ENCODE data around the gene EXOSC9.

The EXOSC9 gene

GRCh38 chr4:121806411-121806810 is 5.3 kb downstream of the EXOSC9 start:
- 100% methylated on average over 2 of the region's 4 CpGs for WGBS
- no peak overlapping the region for H2AFZ ChIP-seq (ENCODE audit: low read depth, low read length)

GRCh38 chr4:121811122-121811521 is 10.0 kb downstream of the EXOSC9 start:
- no peak overlapping the region for H3K23ac ChIP-seq (ENCODE audit: low read length in 2 of 2)
- H3K4me2 ChIP-seq (ENCODE audit: low read length, poor library complexity, severe bottlenecking), result no peak overlapping the region
- H3K9ac ChIP-seq (ENCODE audit: low read length), result no peak overlapping the region
- H3K9me3 ChIP-seq (ENCODE audit: control insufficient read depth, low read length), result no peaks in the 10 kb centered on the region
- H2AFZ ChIP-seq (ENCODE audit: low read depth, low read length), result no peak overlapping the region
- H3K4ac ChIP-seq (ENCODE audit: low read depth in 1 of 2, low read length in 2 of 2), result no peak overlapping the region
- H2AK5ac ChIP-seq (ENCODE audit: low read length, severe bottlenecking), result no peak overlapping the region
- H4K8ac ChIP-seq (ENCODE audit: low read length), result no peak overlapping the region
- H3K36me3 ChIP-seq (ENCODE audit: control insufficient read depth in 1 of 2, insufficient read depth in 2 of 2, low read depth in 1 of 2, low read length in 2 of 2), result peaks cover 7 to 89% of the 10 kb centered on the region in 2 experiments
- H2BK5ac ChIP-seq (ENCODE audit: low read depth, low read length, poor library complexity, severe bottlenecking), result no peak overlapping the region
- H3K79me1 ChIP-seq (replicated peaks; ENCODE audit: low read length, poor library complexity, severe bottlenecking), result peaks cover 7% of the 10 kb centered on the region
- no peak overlapping the region for H4K91ac ChIP-seq (ENCODE audit: low read length)
- no peaks in the 10 kb centered on the region for H3K4me1 ChIP-seq (ENCODE audit: control insufficient read depth, insufficient read depth, low read depth, low read length)
- no peaks in the 10 kb centered on the region for H3K27me3 ChIP-seq (ENCODE audit: control insufficient read depth in 1 of 2, insufficient read depth in 1 of 2, low read length in 2 of 2)
- H2BK15ac ChIP-seq (ENCODE audit: low read depth, poor library complexity, severe bottlenecking), result no peak overlapping the region
- no peak overlapping the region for H2BK120ac ChIP-seq (ENCODE audit: low read depth, low read length)
- no peak overlapping the region for H3K4me3 ChIP-seq (ENCODE audit: insufficient read depth in 1 of 2, low read depth in 1 of 2, low read length in 2 of 2)
- no peak for DNase-seq
- H3K18ac ChIP-seq (ENCODE audit: low read depth in 1 of 2, low read length in 2 of 2), result no peak overlapping the region
- no peak overlapping the region for H3K27ac ChIP-seq (ENCODE audit: low read length, poor library complexity, severe bottlenecking)
- no peak overlapping the region for H2BK12ac ChIP-seq (ENCODE audit: low read length in 2 of 2)
- no peak overlapping the region for H3K14ac ChIP-seq (ENCODE audit: low read length in 2 of 2)

More at GRCh38 chr4:121806411-121806810, 5.3 kb downstream of the EXOSC9 start:
- no peak overlapping the region for H2AK5ac ChIP-seq (ENCODE audit: low read length, severe bottlenecking)
- H2BK5ac ChIP-seq (ENCODE audit: low read depth, low read length, poor library complexity, severe bottlenecking), result no peak overlapping the region
- H3K4me2 ChIP-seq (ENCODE audit: low read length, poor library complexity, severe bottlenecking), result no peak overlapping the region
- H4K91ac ChIP-seq (ENCODE audit: low read length), result no peak overlapping the region
- no peaks in the 10 kb centered on the region for H3K4me1 ChIP-seq (ENCODE audit: control insufficient read depth, insufficient read depth, low read depth, low read length)
- H3K18ac ChIP-seq (ENCODE audit: low read depth in 1 of 2, low read length in 2 of 2), result no peak overlapping the region
- no peak overlapping the region for H2BK120ac ChIP-seq (ENCODE audit: low read depth, low read length)
- no peak overlapping the region for H4K8ac ChIP-seq (ENCODE audit: low read length)
- H3K9ac ChIP-seq (ENCODE audit: low read length), result no peak overlapping the region
- H3K4ac ChIP-seq (ENCODE audit: low read depth in 1 of 2, low read length in 2 of 2), result no peak overlapping the region
- H3K9me3 ChIP-seq (ENCODE audit: control insufficient read depth, low read length), result no peaks in the 10 kb centered on the region
- H3K14ac ChIP-seq (ENCODE audit: low read length in 2 of 2), result no peak overlapping the region
- no peak for DNase-seq
- peaks cover 26% of the 10 kb centered on the region for H3K79me1 ChIP-seq (replicated peaks; ENCODE audit: low read length, poor library complexity, severe bottlenecking)
- H3K4me3 ChIP-seq (ENCODE audit: insufficient read depth in 1 of 2, low read depth in 1 of 2, low read length in 2 of 2), result no peak overlapping the region
- no peak overlapping the region for H2BK12ac ChIP-seq (ENCODE audit: low read length in 2 of 2)
- no peak overlapping the region for H3K23ac ChIP-seq (ENCODE audit: low read length in 2 of 2)
- no peak overlapping the region for H2BK15ac ChIP-seq (ENCODE audit: low read depth, poor library complexity, severe bottlenecking)
- peaks cover 16 to 76% of the 10 kb centered on the region in 2 experiments for H3K36me3 ChIP-seq (ENCODE audit: control insufficient read depth in 1 of 2, insufficient read depth in 2 of 2, low read depth in 1 of 2, low read length in 2 of 2)
- no peak overlapping the region for H3K27ac ChIP-seq (ENCODE audit: low read length, poor library complexity, severe bottlenecking)
- no peaks in the 10 kb centered on the region for H3K27me3 ChIP-seq (ENCODE audit: control insufficient read depth in 1 of 2, insufficient read depth in 1 of 2, low read length in 2 of 2)

- peaks cover 1% of the 10 kb centered on the region for H3K79me1 ChIP-seq (replicated peaks; ENCODE audit: low read length, poor library complexity, severe bottlenecking)
- H2BK120ac ChIP-seq (ENCODE audit: low read depth, low read length), result no peak overlapping the region
- no peak overlapping the region for H3K18ac ChIP-seq (ENCODE audit: low read depth in 1 of 2, low read length in 2 of 2)
- no peaks in the 10 kb centered on the region for H3K27me3 ChIP-seq (ENCODE audit: control insufficient read depth in 1 of 2, insufficient read depth in 1 of 2, low read length in 2 of 2)
- H3K27ac ChIP-seq (ENCODE audit: low read length, poor library complexity, severe bottlenecking), result no peak overlapping the region
- H2AK5ac ChIP-seq (ENCODE audit: low read length, severe bottlenecking), result no peak overlapping the region
- peaks cover 3 to 86% of the 10 kb centered on the region in 2 experiments for H3K36me3 ChIP-seq (ENCODE audit: control insufficient read depth in 1 of 2, insufficient read depth in 2 of 2, low read depth in 1 of 2, low read length in 2 of 2)
- no peaks in the 10 kb centered on the region for H3K4me1 ChIP-seq (ENCODE audit: control insufficient read depth, insufficient read depth, low read depth, low read length)
- H2BK15ac ChIP-seq (ENCODE audit: low read depth, poor library complexity, severe bottlenecking), result no peak overlapping the region
- no peak overlapping the region for H3K4ac ChIP-seq (ENCODE audit: low read depth in 1 of 2, low read length in 2 of 2)
- WGBS, result 90% methylated on average over 2 of the region's 2 CpGs
- H2BK5ac ChIP-seq (ENCODE audit: low read depth, low read length, poor library complexity, severe bottlenecking), result no peak overlapping the region
- H4K8ac ChIP-seq (ENCODE audit: low read length), result no peak overlapping the region
- no peak for DNase-seq
- no peak overlapping the region for H2AFZ ChIP-seq (ENCODE audit: low read depth, low read length)
- H3K4me3 ChIP-seq (ENCODE audit: insufficient read depth in 1 of 2, low read depth in 1 of 2, low read length in 2 of 2), result no peak overlapping the region
- H3K4me2 ChIP-seq (ENCODE audit: low read length, poor library complexity, severe bottlenecking), result no peak overlapping the region
- no peak overlapping the region for H4K91ac ChIP-seq (ENCODE audit: low read length)
- no peak overlapping the region for H3K23ac ChIP-seq (ENCODE audit: low read length in 2 of 2)
- H3K14ac ChIP-seq (ENCODE audit: low read length in 2 of 2), result no peak overlapping the region
- no peak overlapping the region for H2BK12ac ChIP-seq (ENCODE audit: low read length in 2 of 2)
- H3K9me3 ChIP-seq (ENCODE audit: control insufficient read depth, low read length), result no peaks in the 10 kb centered on the region
- no peak overlapping the region for H3K9ac ChIP-seq (ENCODE audit: low read length)
Measured at GRCh38 chr4:121814756-121815155, 13.6 kb downstream of the EXOSC9 start.

- H2BK15ac ChIP-seq (ENCODE audit: low read depth, poor library complexity, severe bottlenecking), result no peak overlapping the region
- H3K4me1 ChIP-seq (ENCODE audit: control insufficient read depth, insufficient read depth, low read depth, low read length), result no peaks in the 10 kb centered on the region
- H2AFZ ChIP-seq (ENCODE audit: low read depth, low read length), result no peak overlapping the region
- 81% methylated on average over 3 of the region's 3 CpGs for WGBS
- H3K4me2 ChIP-seq (ENCODE audit: low read length, poor library complexity, severe bottlenecking), result no peak overlapping the region
- H3K27ac ChIP-seq (ENCODE audit: low read length, poor library complexity, severe bottlenecking), result no peak overlapping the region
- no peak overlapping the region for H3K23ac ChIP-seq (ENCODE audit: low read length in 2 of 2)
- no peak overlapping the region for H2BK12ac ChIP-seq (ENCODE audit: low read length in 2 of 2)
- DNase-seq, result no peak
- H4K8ac ChIP-seq (ENCODE audit: low read length), result no peak overlapping the region
- H3K79me1 ChIP-seq (replicated peaks; ENCODE audit: low read length, poor library complexity, severe bottlenecking), result peaks cover 2% of the 10 kb centered on the region
- no peak overlapping the region for H2AK5ac ChIP-seq (ENCODE audit: low read length, severe bottlenecking)
- H2BK5ac ChIP-seq (ENCODE audit: low read depth, low read length, poor library complexity, severe bottlenecking), result no peak overlapping the region
- no peak overlapping the region for H2BK120ac ChIP-seq (ENCODE audit: low read depth, low read length)
- H3K4me3 ChIP-seq (ENCODE audit: insufficient read depth in 1 of 2, low read depth in 1 of 2, low read length in 2 of 2), result no peak overlapping the region
- no peaks in the 10 kb centered on the region for H3K27me3 ChIP-seq (ENCODE audit: control insufficient read depth in 1 of 2, insufficient read depth in 1 of 2, low read length in 2 of 2)
- no peak overlapping the region for H3K18ac ChIP-seq (ENCODE audit: low read depth in 1 of 2, low read length in 2 of 2)
- H3K36me3 ChIP-seq (ENCODE audit: control insufficient read depth in 1 of 2, insufficient read depth in 2 of 2, low read depth in 1 of 2, low read length in 2 of 2), result peaks cover 3 to 73% of the 10 kb centered on the region in 2 experiments
- H4K91ac ChIP-seq (ENCODE audit: low read length), result no peak overlapping the region
- no peaks in the 10 kb centered on the region for H3K9me3 ChIP-seq (ENCODE audit: control insufficient read depth, low read length)
- no peak overlapping the region for H3K4ac ChIP-seq (ENCODE audit: low read depth in 1 of 2, low read length in 2 of 2)
- H3K14ac ChIP-seq (ENCODE audit: low read length in 2 of 2), result no peak overlapping the region
- no peak overlapping the region for H3K9ac ChIP-seq (ENCODE audit: low read length)
Measured at GRCh38 chr4:121817006-121817405, 15.9 kb downstream of the EXOSC9 start.
